Measurements from ENCODE around the gene FOSL2. TPM values are rescaled to one million over a fixed set of nuclear protein-coding genes. Genes with fewer than 3 reads are reported as not detected.

FOSL2 gene
- 100 to 1,000 TPM; 298 to 370 (median 337) TPM for total RNA-seq

- no peaks in the 10 kb centered on the region for H3K27me3 ChIP-seq
- TF ChIP-seq POLR2AphosphoS5 (IDR thresholded peaks at IDR 0.05) (peak; percentile 95 to 100 (median 98)), POLR2A (IDR thresholded peaks at IDR 0.05) (peak; percentile 90 to 98), EP300 (IDR thresholded peaks at IDR 0.05) (peak; percentile 80), CTCF (IDR thresholded peaks at IDR 0.05) (no peak)
- no peaks in the 10 kb centered on the region for H3K9me3 ChIP-seq
- H3K27ac ChIP-seq = peak within 1 kb of the TSS; percentile 99
- under 1% methylated on average over 68 of the region's 93 CpGs for WGBS
- peaks cover 28% of the 10 kb centered on the region for H3K4me1 ChIP-seq
- no peaks in the 10 kb centered on the region for H3K36me3 ChIP-seq
- DNase-seq (ENCODE audit: low spot score in 2 of 2) = peak; percentile 97
- peak within 1 kb of the TSS; percentile 97 for H3K4me3 ChIP-seq
These were observed at the start of gene FOSL2 for GRCh38 chr2:28392297-28393113. Gene FOSL2 (plus strand): TSS chr2:28392858. CDS start chr2:28393721, 863 bp downstream.

- Histone ChIP-seq H3K4me3 (no peak overlapping the region), H3K27me3 (no peaks in the 10 kb centered on the region), H3K27ac (peak overlapping the region; percentile 64), H3K9me3 (no peaks in the 10 kb centered on the region), H3K4me1 (peaks cover 57% of the 10 kb centered on the region), H3K36me3 (no peaks in the 10 kb centered on the region)
- no peak for DNase-seq (ENCODE audit: low spot score in 2 of 2)
- TF ChIP-seq POLR2AphosphoS5 (IDR thresholded peaks at IDR 0.05) = no peak
- TF ChIP-seq POLR2A (IDR thresholded peaks at IDR 0.05) = no peak
- TF ChIP-seq CTCF (IDR thresholded peaks at IDR 0.05) = no peak
- TF ChIP-seq EP300 (IDR thresholded peaks at IDR 0.05) = no peak
- 81% methylated on average over 5 of the region's 5 CpGs for WGBS
These were observed 49.3 kb upstream of the FOSL2 start for GRCh38 chr2:28343184-28343942.

- Histone ChIP-seq H3K4me1 (peaks cover 49% of the 10 kb centered on the region), H3K27ac (no peak overlapping the region), H3K4me3 (no peak overlapping the region), H3K27me3 (no peaks in the 10 kb centered on the region), H3K36me3 (no peaks in the 10 kb centered on the region), H3K9me3 (no peaks in the 10 kb centered on the region)
- no peak for DNase-seq (ENCODE audit: low spot score in 2 of 2)
- 78% methylated on average over 20 of the region's 20 CpGs for WGBS
- TF ChIP-seq POLR2AphosphoS5 (IDR thresholded peaks at IDR 0.05) = no peak
- TF ChIP-seq CTCF (IDR thresholded peaks at IDR 0.05) = no peak
- no peak for TF ChIP-seq POLR2A (IDR thresholded peaks at IDR 0.05)
- TF ChIP-seq EP300 (IDR thresholded peaks at IDR 0.05) = no peak
These were observed 48.5 kb upstream of the FOSL2 start for GRCh38 chr2:28343971-28344715.

DNA sequence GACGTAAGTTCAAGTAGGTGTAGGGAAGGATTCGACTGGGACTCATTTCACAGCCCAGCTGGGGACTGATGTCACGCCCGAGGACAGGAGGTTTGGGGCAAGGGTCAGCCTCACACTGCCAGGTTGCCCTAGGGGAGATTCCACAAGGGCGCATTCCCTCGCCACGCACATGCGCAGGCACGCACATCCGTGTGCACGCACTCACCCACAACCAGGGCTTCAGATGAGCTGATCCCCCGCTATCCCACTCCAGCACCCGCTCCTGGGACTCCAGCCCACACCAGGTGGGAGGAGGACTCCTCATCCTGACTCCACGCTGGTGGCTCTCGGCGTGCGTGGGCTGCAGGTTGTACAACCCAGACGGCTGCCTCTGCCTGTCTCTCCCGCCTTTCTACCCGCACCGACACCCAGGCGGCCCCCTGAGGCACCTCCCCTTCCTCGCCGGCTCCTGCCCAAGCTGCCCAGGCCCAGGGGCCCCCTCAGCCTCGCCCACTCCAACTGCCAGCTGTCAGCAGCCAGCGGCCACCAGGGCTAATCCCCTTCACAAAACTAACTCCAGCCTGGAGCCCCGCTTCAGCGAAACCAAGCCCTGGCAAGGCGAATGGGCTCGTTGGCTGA is 47.8 kb upstream of the FOSL2 start:
- no peak overlapping the region for H3K27ac ChIP-seq
- DNase-seq (ENCODE audit: low spot score in 2 of 2) = no peak
- no peaks in the 10 kb centered on the region for H3K9me3 ChIP-seq
- 91% methylated on average over 24 of the region's 30 CpGs for WGBS
- no peak overlapping the region for H3K4me3 ChIP-seq
- peaks cover 42% of the 10 kb centered on the region for H3K4me1 ChIP-seq
- H3K27me3 ChIP-seq = no peaks in the 10 kb centered on the region
- no peaks in the 10 kb centered on the region for H3K36me3 ChIP-seq
- no peak for TF ChIP-seq POLR2A (IDR thresholded peaks at IDR 0.05)
- TF ChIP-seq POLR2AphosphoS5 (IDR thresholded peaks at IDR 0.05) = no peak
- no peak for TF ChIP-seq CTCF (IDR thresholded peaks at IDR 0.05)
- TF ChIP-seq EP300 (IDR thresholded peaks at IDR 0.05) = no peak
